ENCODE data around the gene MPP1.
"Not testable (repeated sequence)": the region's sequence is repeated elsewhere in the genome, so short reads cannot be mapped to it uniquely, and the experiment has no call there.

Gene MPP1

DNA sequence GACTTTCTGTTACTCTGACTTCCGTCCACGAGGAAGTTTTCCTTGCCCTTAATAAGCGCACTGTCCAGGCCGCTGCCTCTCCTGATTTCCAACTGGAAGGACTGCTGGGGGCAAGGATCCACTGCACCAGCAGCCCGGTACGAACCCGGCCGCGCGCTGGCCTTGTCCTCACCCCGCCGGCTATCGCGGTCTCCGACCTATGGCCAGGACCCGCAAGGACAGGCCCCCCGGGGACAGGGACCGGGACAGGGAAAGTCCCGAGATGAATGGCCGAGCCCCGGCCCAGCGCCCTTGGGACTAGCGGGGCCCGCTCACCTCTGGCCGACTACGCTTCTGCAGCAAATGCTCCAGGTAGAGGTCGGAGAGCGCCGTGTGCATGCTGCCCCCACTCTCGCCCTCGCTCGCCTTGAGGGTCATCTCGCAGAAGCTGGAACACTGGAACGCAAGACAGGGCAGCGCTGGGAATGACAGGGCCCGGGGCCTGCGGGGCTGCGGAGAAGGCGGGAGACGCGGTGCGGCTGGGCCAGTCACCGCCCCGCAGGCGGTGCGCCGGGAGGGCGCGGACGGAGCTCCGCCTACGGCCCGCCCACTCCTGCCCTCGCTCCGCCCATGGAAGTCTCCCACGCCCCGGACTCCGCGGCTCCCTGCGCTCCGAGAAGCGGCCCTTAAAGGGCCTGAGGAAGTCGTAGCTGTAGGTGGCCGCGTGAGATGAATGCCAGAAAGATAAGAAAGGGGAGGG is at the start of gene MPP1:
TSS of gene MPP1 (minus strand) at position 529 of the 739 bp plus-strand sequence. CDS start at position 417, 112 bp downstream.
- DNase-seq (ENCODE audit: low spot score in 2 of 2) (peak; percentile 65 to 71), ATAC-seq (ENCODE audit: low read depth) (peak; percentile 99)
- Mint-ChIP-seq H3K9me3 (no peaks in the 10 kb centered on the region), H3K4me1 (peaks cover 10% of the 10 kb centered on the region), H3K36me3 (no peaks in the 10 kb centered on the region), H3K27me3 (no peaks in the 10 kb centered on the region), H3K4me3 (peak within 1 kb of the TSS; percentile 86), H3K27ac (peak within 1 kb of the TSS; percentile 57)

DNA sequence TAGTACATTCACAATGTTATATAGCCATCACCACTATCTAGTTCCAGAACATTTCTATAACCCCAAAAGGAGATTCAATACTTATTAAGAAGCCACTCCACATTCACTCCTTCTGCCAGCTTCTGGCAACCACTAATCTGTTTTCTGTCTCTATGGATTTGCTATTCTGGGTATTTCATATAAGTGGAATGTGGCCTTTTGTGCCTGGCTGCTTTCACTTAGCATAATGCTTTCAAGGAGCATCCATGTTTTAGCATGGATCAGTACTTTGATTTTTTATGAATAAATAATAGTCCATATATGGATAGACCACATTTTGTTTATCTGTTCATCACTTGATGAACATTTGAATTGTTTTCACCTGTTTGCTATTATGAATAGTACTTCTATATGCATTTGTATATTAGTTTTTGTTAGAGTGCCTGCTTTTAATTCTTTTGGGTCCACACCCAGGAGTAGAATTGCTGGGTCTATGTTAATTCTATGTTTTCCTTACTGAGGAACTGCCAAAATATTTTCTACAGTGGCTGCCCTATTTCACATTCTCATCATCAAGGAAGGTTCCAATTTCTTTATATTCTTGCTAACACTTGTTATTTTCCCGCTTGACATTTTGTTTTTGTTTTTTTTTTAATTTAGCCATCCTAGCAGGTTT is 45.8 kb upstream of the MPP1 start:
- H3K27me3 Mint-ChIP-seq: no peaks in the 10 kb centered on the region

DNA sequence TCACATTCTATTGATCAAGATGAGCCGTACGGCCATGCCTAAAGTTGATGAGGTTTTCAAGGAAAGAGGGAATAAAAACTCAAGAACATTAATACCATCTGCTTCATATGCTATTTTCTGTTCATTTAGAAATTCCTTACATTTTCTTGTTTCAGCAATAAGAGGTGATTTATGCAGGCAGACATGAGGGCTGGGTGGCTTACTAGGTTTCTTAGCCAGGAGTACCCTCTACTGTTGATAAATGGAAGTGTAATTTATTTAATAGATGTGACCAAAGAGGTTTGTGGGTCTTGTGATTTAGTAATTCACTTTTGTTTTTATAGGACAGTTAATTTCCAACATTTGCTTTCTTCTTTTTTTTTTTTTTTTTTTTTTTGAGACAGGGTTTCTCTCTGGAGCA is 35.6 kb upstream of the MPP1 start:
- ATAC-seq (ENCODE audit: low read depth): peak; percentile 73
- no peaks in the 10 kb centered on the region for H3K27me3 Mint-ChIP-seq
- DNase-seq (ENCODE audit: low spot score in 2 of 2): peak in 1 of 2 donors; percentile 17
- no peaks in the 10 kb centered on the region for H3K36me3 Mint-ChIP-seq
- H3K27ac Mint-ChIP-seq: no peak overlapping the region
- no peak overlapping the region for H3K4me3 Mint-ChIP-seq
- no peaks in the 10 kb centered on the region for H3K9me3 Mint-ChIP-seq
- no peaks in the 10 kb centered on the region for H3K4me1 Mint-ChIP-seq

More for the DNA sequence above, 45.8 kb upstream of the MPP1 start:
- Mint-ChIP-seq H3K27ac (no peak overlapping the region), H3K36me3 (peaks cover 2% of the 10 kb centered on the region), H3K9me3 (no peaks in the 10 kb centered on the region), H3K4me3 (no peak overlapping the region), H3K4me1 (no peaks in the 10 kb centered on the region)
- DNase-seq (ENCODE audit: low spot score in 2 of 2): no peak
- ATAC-seq (ENCODE audit: low read depth): no peak

DNA sequence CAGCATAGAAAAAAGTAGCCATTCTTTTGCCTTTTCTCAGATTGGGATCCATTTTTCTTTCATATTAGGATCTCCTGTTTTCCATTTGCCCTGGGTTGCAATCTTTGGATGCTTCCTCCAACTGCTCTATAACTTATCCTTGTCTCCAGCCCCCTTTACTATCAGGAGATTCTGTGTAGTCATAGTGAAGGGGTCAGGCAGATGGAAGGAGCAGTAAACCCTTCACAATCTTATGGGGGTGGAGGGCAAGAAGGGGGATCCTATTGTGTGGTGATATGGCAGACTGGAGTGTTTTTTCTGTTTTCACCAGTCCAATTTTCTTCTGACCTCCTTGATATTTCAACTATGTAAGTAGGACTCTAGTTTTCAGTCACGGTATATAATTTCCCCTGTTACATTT is 30.9 kb upstream of the MPP1 start:
- ATAC-seq (ENCODE audit: low read depth) (no peak), DNase-seq (ENCODE audit: low spot score in 2 of 2) (no peak)
- Mint-ChIP-seq H3K36me3 (no peaks in the 10 kb centered on the region), H3K27ac (no peak overlapping the region), H3K27me3 (no peaks in the 10 kb centered on the region), H3K4me1 (peaks cover 2% of the 10 kb centered on the region), H3K4me3 (no peak overlapping the region), H3K9me3 (no peaks in the 10 kb centered on the region)

DNA sequence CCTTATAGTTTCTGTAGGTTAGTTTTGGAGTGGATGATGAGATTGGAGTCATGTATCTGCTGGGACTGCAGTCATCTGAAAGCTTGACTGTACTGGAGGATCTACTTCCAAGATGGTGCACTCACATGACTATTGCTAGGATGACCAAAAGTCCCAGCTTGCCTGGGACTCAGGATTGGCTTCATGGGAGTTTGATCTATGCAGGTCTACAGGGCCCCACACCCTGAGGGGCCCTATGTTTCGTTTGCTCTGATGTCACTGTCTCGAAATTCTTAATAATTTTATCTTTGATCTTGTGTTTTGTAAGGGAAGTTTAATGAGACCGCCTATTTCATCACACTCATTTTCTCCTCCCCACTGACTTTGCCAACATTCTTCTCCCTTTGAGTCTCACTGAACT is 29.3 kb upstream of the MPP1 start, which contains the start of gene SMIM9:
TSS of gene SMIM9 (minus strand) at position 101 of the 400 bp plus-strand sequence. CDS start 3,806 bp downstream, outside the sequence.
- ATAC-seq (ENCODE audit: low read depth) (no peak), DNase-seq (ENCODE audit: low spot score in 2 of 2) (no peak)
- Mint-ChIP-seq H3K4me3 (no peak within 1 kb of the TSS), H3K27me3 (no peaks in the 10 kb centered on the region), H3K27ac (no peak within 1 kb of the TSS), H3K36me3 (no peaks in the 10 kb centered on the region), H3K9me3 (no peaks in the 10 kb centered on the region), H3K4me1 (peaks cover 6% of the 10 kb centered on the region)

DNA sequence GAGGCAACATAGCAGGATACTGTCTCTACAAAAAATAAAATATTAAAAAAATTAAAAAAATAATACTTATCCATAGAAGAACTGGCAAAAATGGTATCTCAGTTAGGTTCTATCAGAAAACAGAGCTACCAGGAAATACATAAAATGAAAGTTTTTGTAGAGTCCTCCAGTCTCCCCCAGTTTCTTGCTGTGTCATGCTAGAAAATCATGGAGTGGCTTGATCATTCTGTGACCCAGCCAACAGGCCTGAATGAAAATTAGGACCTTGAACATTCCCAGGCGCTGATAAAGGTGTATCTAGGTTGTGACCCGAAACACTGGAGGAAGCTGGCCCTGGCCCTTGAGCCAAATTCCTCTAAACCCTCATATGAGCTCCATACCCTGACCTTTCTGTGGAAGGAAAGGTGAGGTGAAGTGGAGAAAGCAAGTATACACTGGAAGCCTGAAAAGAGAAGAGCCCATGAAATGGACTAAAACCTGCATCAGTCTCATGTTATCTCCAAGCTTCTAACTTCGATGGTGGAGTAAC is 28.5 kb upstream of the MPP1 start:
- Mint-ChIP-seq H3K27me3 (no peaks in the 10 kb centered on the region), H3K27ac (no peak overlapping the region), H3K4me3 (no peak overlapping the region), H3K9me3 (no peaks in the 10 kb centered on the region), H3K4me1 (peaks cover 12% of the 10 kb centered on the region), H3K36me3 (no peaks in the 10 kb centered on the region)
- DNase-seq (ENCODE audit: low spot score in 2 of 2) (no peak), ATAC-seq (ENCODE audit: low read depth) (no peak)

DNA sequence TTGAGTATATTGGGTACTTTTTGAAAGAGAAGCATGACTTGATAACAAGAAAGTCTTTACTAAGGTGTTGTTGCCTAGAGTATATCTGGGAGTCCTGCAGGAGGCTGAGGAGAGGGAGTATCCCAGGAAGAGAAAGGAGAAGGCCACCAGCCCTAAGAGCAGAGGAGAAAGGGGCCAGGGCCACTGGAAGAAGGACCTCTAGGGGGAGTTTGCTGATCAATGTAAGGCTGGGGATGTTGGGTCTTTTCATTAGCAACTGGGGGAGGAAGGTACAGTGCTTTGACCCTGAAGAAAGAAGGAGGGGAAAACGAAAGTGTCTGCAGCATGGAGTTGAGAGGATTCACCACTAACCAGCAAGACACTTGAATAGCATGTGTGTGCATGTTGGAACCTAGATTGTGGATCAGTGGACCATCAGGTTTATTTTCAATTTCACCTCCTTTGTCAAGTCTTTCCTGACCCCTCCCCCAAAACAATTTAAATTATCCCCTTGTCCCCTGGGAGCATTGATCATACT is 24.7 kb upstream of the MPP1 start:
- no peaks in the 10 kb centered on the region for H3K36me3 Mint-ChIP-seq
- H3K4me3 Mint-ChIP-seq: no peak overlapping the region
- H3K27me3 Mint-ChIP-seq: no peaks in the 10 kb centered on the region
- no peaks in the 10 kb centered on the region for H3K9me3 Mint-ChIP-seq
- ATAC-seq (ENCODE audit: low read depth) (no peak), DNase-seq (ENCODE audit: low spot score in 2 of 2) (no peak)
- peak overlapping the region; percentile 89 for H3K27ac Mint-ChIP-seq
- peaks cover 24% of the 10 kb centered on the region for H3K4me1 Mint-ChIP-seq

DNA sequence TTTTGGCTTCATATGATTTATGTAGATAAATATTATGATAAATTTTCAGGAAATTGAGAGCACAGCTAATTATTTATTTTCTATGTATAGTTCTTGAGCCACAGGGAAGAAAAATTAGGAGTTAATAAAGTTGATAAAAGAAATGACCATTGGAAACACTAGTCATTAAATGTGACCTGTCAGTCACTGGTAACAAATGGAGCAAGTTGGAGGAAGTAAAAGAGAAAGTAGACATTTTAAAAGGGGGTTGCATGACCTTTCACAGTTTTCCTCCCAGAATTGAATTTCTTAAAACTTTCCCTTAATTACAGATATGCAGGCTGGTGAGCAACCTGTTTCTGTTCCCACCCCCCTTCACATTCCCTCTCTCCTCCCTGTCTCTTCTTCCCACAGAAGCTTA is 23.8 kb upstream of the MPP1 start:
- peaks cover 24% of the 10 kb centered on the region for H3K4me1 Mint-ChIP-seq
- H3K27ac Mint-ChIP-seq: peak overlapping the region; percentile 89
- ATAC-seq (ENCODE audit: low read depth) (no peak), DNase-seq (ENCODE audit: low spot score in 2 of 2) (no peak)
- no peaks in the 10 kb centered on the region for H3K36me3 Mint-ChIP-seq
- no peaks in the 10 kb centered on the region for H3K9me3 Mint-ChIP-seq
- H3K4me3 Mint-ChIP-seq: no peak overlapping the region
- no peaks in the 10 kb centered on the region for H3K27me3 Mint-ChIP-seq

DNA sequence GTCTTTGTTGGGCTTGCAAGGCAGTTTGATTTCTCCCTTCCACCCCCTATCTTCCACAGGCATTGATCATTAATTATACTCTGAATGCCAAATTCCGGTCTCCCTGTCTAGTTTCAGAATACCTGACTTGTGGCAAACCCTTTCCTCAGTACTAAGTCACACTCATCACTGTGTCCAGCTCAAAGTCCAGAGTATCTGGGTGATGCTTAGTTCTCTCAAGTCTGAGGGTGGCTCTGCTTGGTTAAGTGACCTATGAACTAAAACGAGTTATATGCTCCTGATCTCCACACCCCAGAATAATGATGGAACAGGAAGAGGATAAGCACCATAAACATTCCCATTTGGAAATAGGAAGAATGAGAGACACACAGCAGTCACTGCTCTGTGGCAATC is 22.7 kb upstream of the MPP1 start:
- ATAC-seq (ENCODE audit: low read depth): no peak
- H3K27ac Mint-ChIP-seq: peak overlapping the region; percentile 89

DNA sequence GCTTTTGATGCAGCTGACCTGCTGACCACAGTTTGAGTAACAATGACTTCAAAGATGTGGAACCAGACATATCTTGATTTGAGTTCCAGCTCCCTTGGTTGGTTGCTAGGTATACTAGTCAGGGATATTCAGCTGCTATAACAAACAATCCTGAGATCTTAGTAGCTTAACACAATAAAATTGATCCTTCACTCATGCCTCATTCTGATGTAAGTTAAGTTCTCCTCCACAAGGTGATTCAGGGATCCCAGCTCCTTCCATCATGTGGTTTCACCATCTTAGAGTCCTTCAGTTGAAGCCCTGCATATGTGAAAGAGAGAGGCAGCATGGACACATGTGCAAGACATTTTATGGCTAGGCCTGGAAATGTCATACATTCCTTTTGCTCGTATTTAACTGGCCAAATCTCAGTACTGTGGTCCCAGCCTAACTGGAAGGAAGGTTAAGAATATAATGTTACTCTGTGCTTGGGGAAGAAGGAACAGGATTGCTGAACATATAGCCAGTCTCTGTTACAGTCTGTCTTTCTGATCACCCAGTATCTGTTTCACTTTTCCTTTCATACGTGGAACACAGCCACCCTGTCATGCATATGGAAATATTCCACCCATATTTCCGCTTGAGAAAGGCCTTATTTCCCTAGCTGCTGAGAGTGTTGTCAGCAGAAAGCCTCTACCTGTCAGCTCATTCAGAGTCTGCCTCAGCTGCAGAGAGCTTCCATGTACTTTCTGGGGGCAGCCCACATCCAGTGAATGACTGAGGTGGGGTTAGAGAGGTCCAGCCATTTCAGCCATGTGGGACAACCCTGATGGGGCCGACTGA is 22.1 kb upstream of the MPP1 start:
- no peaks in the 10 kb centered on the region for H3K36me3 Mint-ChIP-seq
- H3K9me3 Mint-ChIP-seq: no peaks in the 10 kb centered on the region
- peak; percentile 99 for ATAC-seq (ENCODE audit: low read depth)
- no peaks in the 10 kb centered on the region for H3K27me3 Mint-ChIP-seq
- peak overlapping the region; percentile 57 for H3K4me3 Mint-ChIP-seq
- H3K4me1 Mint-ChIP-seq: peaks cover 24% of the 10 kb centered on the region
- H3K27ac Mint-ChIP-seq: peak overlapping the region; percentile 89
- peak in 1 of 2 donors; percentile 37 for DNase-seq (ENCODE audit: low spot score in 2 of 2)

More for the DNA sequence above, 22.7 kb upstream of the MPP1 start:
- H3K9me3 Mint-ChIP-seq: no peaks in the 10 kb centered on the region
- DNase-seq (ENCODE audit: low spot score in 2 of 2): no peak
- H3K36me3 Mint-ChIP-seq: no peaks in the 10 kb centered on the region
- H3K4me1 Mint-ChIP-seq: peaks cover 24% of the 10 kb centered on the region
- peak overlapping the region; percentile 57 for H3K4me3 Mint-ChIP-seq
- no peaks in the 10 kb centered on the region for H3K27me3 Mint-ChIP-seq

DNA sequence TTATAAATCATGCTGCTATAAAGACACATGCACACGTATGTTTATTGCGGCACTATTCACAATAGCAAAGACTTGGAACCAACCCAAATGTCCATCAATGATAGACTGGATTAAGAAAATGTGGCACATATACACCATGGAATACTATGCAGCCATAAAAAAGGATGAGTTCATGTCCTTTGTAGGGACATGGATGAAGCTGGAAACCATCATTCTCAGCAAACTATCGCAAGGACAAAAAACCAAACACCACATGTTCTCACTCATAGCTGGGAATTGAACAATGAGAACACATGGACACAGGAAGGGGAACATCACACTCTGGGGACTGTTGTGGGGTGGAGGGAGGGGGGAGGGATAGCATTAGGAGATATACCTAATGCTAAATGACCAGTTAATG is 20.3 kb upstream of the MPP1 start:
- not testable (repeated sequence) for H3K27ac Mint-ChIP-seq; H3K36me3 Mint-ChIP-seq; H3K27me3 Mint-ChIP-seq; H3K4me3 Mint-ChIP-seq; H3K9me3 Mint-ChIP-seq; ATAC-seq (ENCODE audit: low read depth); DNase-seq (ENCODE audit: low spot score in 2 of 2)
- peaks cover 25% of the 10 kb centered on the region for H3K4me1 Mint-ChIP-seq

DNA sequence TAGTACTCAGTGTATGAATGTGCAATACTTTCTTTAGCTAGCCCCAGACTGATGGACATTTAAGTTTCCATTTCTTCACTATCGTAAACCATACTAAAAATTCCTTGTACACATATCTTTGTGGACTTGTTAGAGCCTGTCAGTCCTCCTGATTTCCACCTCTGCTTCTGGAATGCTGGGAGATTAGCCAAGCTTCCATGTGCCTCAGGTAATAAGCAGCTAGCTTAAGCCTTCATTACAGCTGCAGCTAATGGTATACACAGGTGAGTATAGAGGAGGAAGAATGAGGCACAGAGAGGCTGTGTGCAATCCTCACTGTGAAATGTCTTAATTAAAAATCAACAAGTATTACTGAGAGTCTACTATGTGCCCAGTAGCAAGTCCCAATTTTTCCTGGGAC is 19.4 kb upstream of the MPP1 start:
- H3K4me3 Mint-ChIP-seq: no peak overlapping the region
- no peaks in the 10 kb centered on the region for H3K27me3 Mint-ChIP-seq
- H3K9me3 Mint-ChIP-seq: no peaks in the 10 kb centered on the region
- peaks cover 21% of the 10 kb centered on the region for H3K4me1 Mint-ChIP-seq
- H3K27ac Mint-ChIP-seq: no peak overlapping the region
- H3K36me3 Mint-ChIP-seq: no peaks in the 10 kb centered on the region
- ATAC-seq (ENCODE audit: low read depth) (no peak), DNase-seq (ENCODE audit: low spot score in 2 of 2) (no peak)

DNA sequence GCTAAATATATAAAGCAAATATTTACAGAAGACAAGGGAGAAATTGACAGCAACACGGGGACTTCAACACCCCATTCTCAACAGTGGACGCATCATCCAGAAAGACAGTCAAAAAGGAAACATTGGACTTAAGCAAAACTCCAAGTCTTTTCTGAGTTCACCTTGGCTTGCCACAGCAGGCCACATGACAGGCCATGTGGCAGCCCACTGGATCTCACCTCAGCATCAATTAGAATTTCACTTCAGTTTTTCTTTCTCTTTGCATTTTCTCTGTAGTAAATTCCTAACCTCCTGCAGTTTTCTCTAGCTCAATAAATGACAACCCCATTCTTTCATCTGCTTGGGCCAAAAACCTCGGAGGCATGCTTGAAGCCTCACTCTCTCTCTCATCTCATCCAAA is 16.7 kb upstream of the MPP1 start:
- Mint-ChIP-seq H3K27ac (peak overlapping the region; percentile 20), H3K36me3 (no peaks in the 10 kb centered on the region), H3K4me3 (no peak overlapping the region), H3K4me1 (peaks cover 9% of the 10 kb centered on the region), H3K9me3 (no peaks in the 10 kb centered on the region), H3K27me3 (no peaks in the 10 kb centered on the region)
- DNase-seq (ENCODE audit: low spot score in 2 of 2): no peak
- ATAC-seq (ENCODE audit: low read depth): no peak

DNA sequence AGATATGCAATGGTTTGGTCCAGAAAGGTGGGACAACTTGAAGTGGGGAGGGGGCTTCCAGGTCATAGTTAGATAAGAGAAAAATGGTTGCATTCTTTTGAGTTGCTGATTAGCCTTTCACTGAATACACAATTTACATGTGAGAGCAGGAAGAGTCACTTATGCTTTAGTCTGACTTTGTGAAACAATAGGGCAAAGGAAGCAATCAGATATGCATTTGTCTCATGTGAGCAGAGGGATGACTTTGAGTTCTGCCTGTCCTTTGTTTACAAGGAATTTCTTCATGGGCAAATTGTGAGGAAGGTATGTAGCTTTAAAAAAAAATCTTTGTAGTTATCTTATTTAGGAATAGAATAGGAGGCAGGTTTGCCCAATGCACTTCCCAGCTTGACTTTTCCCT is 16.2 kb upstream of the MPP1 start:
- Mint-ChIP-seq H3K36me3 (no peaks in the 10 kb centered on the region), H3K4me3 (no peak overlapping the region), H3K27ac (no peak overlapping the region), H3K27me3 (no peaks in the 10 kb centered on the region), H3K4me1 (peaks cover 9% of the 10 kb centered on the region), H3K9me3 (no peaks in the 10 kb centered on the region)
- ATAC-seq (ENCODE audit: low read depth) (no peak), DNase-seq (ENCODE audit: low spot score in 2 of 2) (no peak)
